Naive thymus-derived CD4-positive, alpha-beta T cell (primary cell): ENCODE results near the gene C8A. TPM values are rescaled to one million over a fixed set of nuclear protein-coding genes. Genes with fewer than 3 reads are reported as not detected.

ENCODE experiments used
- ATAC-seq: fragments of 150-1000 bp; cut with Tn5 transposase; 2 replicates; pipeline ENCODE4 v1.10.0; 2021; ENCODE audit warnings: mild to moderate bottlenecking, moderate library complexity
- CTCF ChIA-PET: fragments of 350-600 bp; sonication (Branson Sonifier 250); formaldehyde crosslinking; loops from one replicate; lab custom pipeline; 2021; ENCODE audit warnings: antibody characterized with exemption; lab: Charles Lee
- POLR2A ChIA-PET: fragments of 350-600 bp; sonication (Branson Sonifier 250); formaldehyde crosslinking; loops from one replicate; lab custom pipeline; 2021; ENCODE audit warnings: antibody characterized with exemption, inconsistent platforms; lab: Charles Lee
- DNase-seq, 9 donors: peaks; one replicate each; pipeline versions ENCODE4 v3.0.0 to v3.0.0-alpha.2; 2020 to 2022; ENCODE audit warnings: mixed read lengths in 1 of 9
- H3K27ac ChIP-seq: one replicate; pipeline ENCODE4 v1.7.0; 2013; ENCODE audit warnings: mild to moderate bottlenecking, low read depth, low read length, moderate library complexity
- H3K27me3 ChIP-seq, 2 donors: one replicate each; pipeline ENCODE4 v1.7.0; 2013; ENCODE audit warnings: low read length in 2 of 2, mild to moderate bottlenecking in 2 of 2, moderate library complexity in 2 of 2; ENCODE audit not compliant: control insufficient read depth in 2 of 2, insufficient read depth in 2 of 2
- H3K36me3 ChIP-seq, 3 experiments: 1 replicate in 2 of 3; 2 replicates in 1 of 3; pipeline ENCODE4 v1.7.0; 2013; ENCODE audit warnings: low read length in 3 of 3, mild to moderate bottlenecking in 3 of 3, moderate library complexity in 1 of 3; ENCODE audit not compliant: insufficient read depth in 3 of 3, control insufficient read depth in 2 of 3
- H3K4me1 ChIP-seq, 2 donors: one replicate each; pipeline ENCODE4 v1.7.0; 2013; ENCODE audit warnings: low read length in 2 of 2, mild to moderate bottlenecking in 2 of 2, moderate library complexity in 1 of 2; ENCODE audit not compliant: control insufficient read depth in 2 of 2, insufficient read depth in 2 of 2
- H3K4me3 ChIP-seq: 2 replicates; pipeline ENCODE4 v1.7.0; 2013; ENCODE audit warnings: mild to moderate bottlenecking, low read length
- H3K9me3 ChIP-seq, 3 experiments: 1 replicate in 2 of 3; 2 replicates in 1 of 3; pipeline ENCODE4 v1.7.0; 2013; ENCODE audit warnings: low read length in 3 of 3; ENCODE audit not compliant: control insufficient read depth in 2 of 3
- H3K27ac Mint-ChIP-seq, 9 donors: one replicate each; pipeline ENCODE4 v1.8.0; 2020 to 2022; ENCODE audit warnings: mixed read lengths in 9 of 9, mild to moderate bottlenecking in 8 of 9, moderate library complexity in 5 of 9, inconsistent platforms in 2 of 9
- H3K27me3 Mint-ChIP-seq, 5 donors: one replicate each; pipeline ENCODE4 v1.8.0; 2021 to 2022; ENCODE audit warnings: mixed read lengths in 5 of 5, mild to moderate bottlenecking in 1 of 5
- H3K36me3 Mint-ChIP-seq, 5 donors: one replicate each; pipeline ENCODE4 v1.8.0; 2020 to 2022; ENCODE audit warnings: mixed read lengths in 5 of 5, mild to moderate bottlenecking in 3 of 5, inconsistent platforms in 1 of 5
- H3K4me1 Mint-ChIP-seq, 7 donors: one replicate each; pipeline ENCODE4 v1.8.0; 2020 to 2022; ENCODE audit warnings: mixed read lengths in 7 of 7, mild to moderate bottlenecking in 3 of 7, inconsistent platforms in 1 of 7
- H3K4me3 Mint-ChIP-seq, 10 donors: one replicate each; pipeline ENCODE4 v1.8.0; 2020 to 2022; ENCODE audit warnings: mild to moderate bottlenecking in 10 of 10, mixed read lengths in 10 of 10, moderate library complexity in 6 of 10, inconsistent platforms in 2 of 10
- H3K9me3 Mint-ChIP-seq, 11 donors: one replicate each; pipeline ENCODE4 v1.8.0; 2020 to 2022; ENCODE audit warnings: mixed read lengths in 11 of 11, mild to moderate bottlenecking in 4 of 11, inconsistent platforms in 1 of 11, moderate library complexity in 1 of 11
- intact Hi-C, 2 donors: fragments of 100-400 bp; cut with micrococcal nuclease; formaldehyde crosslinking; loops; one replicate each; pipeline ENCODE4 v1.15.1; 2023
- polyA plus RNA-seq, 2 donors: library from polyadenylated mRNA; unstranded; fragments of 300-500 nt; fragmentation: Illumina TruSeq; gene quantifications; one replicate each; pipeline ENCODE4 v1.2.3, GENCODE V29; 2021
- total RNA-seq, 6 experiments: library from RNA in 5 of 6; stranded (reverse) in 5 of 6; gene quantifications; 1 replicate in 5 of 6; 2 replicates in 1 of 6; pipeline ENCODE4 v1.2.3 and lab custom pipeline; 2021 to 2026

Gene C8A
- total and polyA plus RNA-seq, 7 experiments from 2014 or later, result not detected

DNA sequence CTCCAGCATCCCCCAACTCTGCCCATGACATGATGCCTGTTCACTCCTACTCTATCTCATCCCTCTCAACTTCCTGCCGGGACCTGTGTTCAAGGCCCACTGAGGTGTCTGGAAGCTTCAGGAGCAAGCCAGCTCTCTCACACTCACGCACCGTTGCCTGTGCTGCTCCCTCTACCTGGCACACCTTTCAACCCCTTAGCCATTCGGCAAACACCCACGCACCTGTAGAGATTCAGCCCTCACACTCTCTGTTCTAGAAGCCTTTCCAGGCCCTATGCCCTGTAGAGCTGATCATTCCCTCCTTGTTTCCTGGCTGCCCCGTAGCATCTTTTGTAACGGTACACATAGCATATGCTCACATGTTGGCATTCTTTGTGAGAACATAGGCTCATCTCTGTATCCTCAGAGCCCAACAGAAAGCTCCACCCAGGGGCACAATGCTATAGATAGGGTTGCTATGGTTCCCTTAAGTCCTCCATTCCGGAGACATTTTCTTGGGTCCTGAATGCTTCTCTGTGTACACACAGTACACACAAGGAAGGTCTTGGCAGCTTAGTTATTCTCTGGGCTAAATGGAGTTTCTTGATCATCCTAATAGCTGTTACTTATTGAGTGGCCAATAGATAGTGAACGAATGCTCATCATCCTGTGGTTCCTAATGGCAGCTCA lies 109.9 kb downstream of the C8A start:
- H3K4me1 ChIP-seq, result no peaks in the 10 kb centered on the region
- Mint-ChIP-seq H3K4me1 (peaks cover 0 to 4% (median 0%) of the 10 kb centered on the region in 7 donors), H3K9me3 (peaks cover 0 to 11% (median 2%) of the 10 kb centered on the region in 11 donors), H3K27ac (no peak overlapping the region), H3K36me3 (no peaks in the 10 kb centered on the region), H3K27me3 (peaks cover 2 to 10% (median 5%) of the 10 kb centered on the region in 5 donors), H3K4me3 (no peak overlapping the region)
- no peak for ATAC-seq
- no peak overlapping the region for H3K4me3 ChIP-seq
- no peaks in the 10 kb centered on the region for H3K36me3 ChIP-seq
- intact Hi-C loops, result no loop called here
- H3K9me3 ChIP-seq, result no peaks in the 10 kb centered on the region
- DNase-seq, result no peak
- no peak overlapping the region for H3K27ac ChIP-seq
- POLR2A ChIA-PET, result no interaction called here
- CTCF ChIA-PET, result no interaction called here
- no peaks in the 10 kb centered on the region for H3K27me3 ChIP-seq

DNA sequence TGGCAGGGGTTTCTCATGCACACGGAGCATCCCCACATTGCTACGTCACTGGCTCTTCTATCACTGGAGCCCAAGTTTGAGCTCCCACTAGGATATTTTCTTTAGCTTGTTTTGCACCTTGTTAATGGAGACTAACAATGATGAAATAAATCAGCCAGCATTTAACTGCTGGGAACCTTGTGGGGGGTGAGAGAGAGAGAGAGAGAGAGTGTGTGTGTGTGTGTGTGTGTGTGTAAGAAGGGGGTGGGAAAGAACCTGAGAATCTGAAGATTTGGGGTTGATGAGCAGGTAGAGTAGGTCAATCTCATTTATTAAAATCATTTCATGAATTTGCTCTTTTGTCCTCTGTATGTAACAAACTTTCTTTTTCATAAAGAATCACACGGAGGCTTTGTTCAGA lies 110.6 kb downstream of the C8A start:
- DNase-seq (no peak), ATAC-seq (no peak)
- H3K27ac Mint-ChIP-seq, result no peak overlapping the region
- Histone ChIP-seq H3K4me1 (no peaks in the 10 kb centered on the region), H3K4me3 (no peak overlapping the region), H3K27ac (no peak overlapping the region), H3K27me3 (no peaks in the 10 kb centered on the region), H3K36me3 (no peaks in the 10 kb centered on the region), H3K9me3 (no peaks in the 10 kb centered on the region)
- POLR2A ChIA-PET, result no interaction called here
- intact Hi-C loops, result no loop called here
- CTCF ChIA-PET, result no interaction called here
- H3K36me3 Mint-ChIP-seq, result no peaks in the 10 kb centered on the region
- H3K4me1 Mint-ChIP-seq, result peaks cover 0 to 4% (median 0%) of the 10 kb centered on the region in 7 donors
- H3K9me3 Mint-ChIP-seq, result peaks cover 0 to 11% (median 3%) of the 10 kb centered on the region in 11 donors
- peaks cover 2 to 10% (median 8%) of the 10 kb centered on the region in 5 donors for H3K27me3 Mint-ChIP-seq
- no peak overlapping the region for H3K4me3 Mint-ChIP-seq

DNA sequence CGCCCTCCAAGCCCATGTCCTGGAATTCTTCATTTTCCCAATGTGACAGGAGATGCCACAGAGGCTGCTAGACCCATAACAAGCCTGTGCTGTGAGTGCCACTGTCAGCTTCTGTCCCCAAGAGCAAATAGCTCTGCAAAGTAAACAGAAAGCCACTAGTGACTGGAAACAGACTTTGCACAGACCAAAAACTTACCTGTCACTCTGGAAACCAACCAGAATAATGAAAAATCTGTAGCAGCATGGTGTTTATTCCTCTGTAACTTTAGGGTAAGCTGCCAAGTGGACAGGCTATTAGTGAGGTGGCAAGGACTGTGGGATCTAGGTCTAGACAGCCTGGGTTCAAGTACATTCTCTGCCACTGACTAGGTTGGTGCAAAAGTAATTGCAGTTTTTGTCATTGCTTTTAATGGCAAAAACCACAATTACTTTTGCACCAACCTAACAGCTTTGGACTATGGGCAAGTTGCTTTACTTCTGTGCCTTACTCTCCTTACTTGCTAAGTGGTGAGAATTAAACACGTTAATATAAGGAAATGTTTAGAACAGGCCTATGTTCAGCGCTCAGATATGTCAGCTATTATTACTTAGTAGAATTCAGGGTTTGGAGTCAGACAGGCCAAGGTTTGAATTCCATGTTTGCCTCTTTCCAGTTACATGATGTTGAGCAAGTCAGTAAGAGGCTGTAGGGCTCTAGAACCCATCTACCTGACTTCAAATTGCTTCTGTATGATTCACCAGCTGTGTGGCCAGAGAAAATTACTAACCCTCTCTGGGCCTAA lies 111.5 kb downstream of the C8A start, which contains the start of gene C8B:
C8B (minus strand) TSS at position 100 of the 782 bp plus-strand sequence; CDS start at position 33, 67 bp downstream.
- ChIA-PET POLR2A (no interaction called here), CTCF (no interaction called here)
- no peak within 1 kb of the TSS for H3K27ac Mint-ChIP-seq
- H3K4me3 Mint-ChIP-seq, result no peak within 1 kb of the TSS
- H3K4me1 ChIP-seq, result no peaks in the 10 kb centered on the region
- no peaks in the 10 kb centered on the region for H3K36me3 ChIP-seq
- H3K27me3 Mint-ChIP-seq, result peaks cover 2 to 15% (median 10%) of the 10 kb centered on the region in 5 donors
- intact Hi-C loops, result no loop called here
- peaks cover 0 to 11% (median 3%) of the 10 kb centered on the region in 11 donors for H3K9me3 Mint-ChIP-seq
- no peaks in the 10 kb centered on the region for H3K36me3 Mint-ChIP-seq
- H3K4me3 ChIP-seq, result no peak within 1 kb of the TSS
- H3K9me3 ChIP-seq, result no peaks in the 10 kb centered on the region
- DNase-seq (no peak), ATAC-seq (no peak)
- H3K27me3 ChIP-seq, result no peaks in the 10 kb centered on the region
- peaks cover 0 to 4% (median 0%) of the 10 kb centered on the region in 7 donors for H3K4me1 Mint-ChIP-seq
- H3K27ac ChIP-seq, result no peak within 1 kb of the TSS

DNA sequence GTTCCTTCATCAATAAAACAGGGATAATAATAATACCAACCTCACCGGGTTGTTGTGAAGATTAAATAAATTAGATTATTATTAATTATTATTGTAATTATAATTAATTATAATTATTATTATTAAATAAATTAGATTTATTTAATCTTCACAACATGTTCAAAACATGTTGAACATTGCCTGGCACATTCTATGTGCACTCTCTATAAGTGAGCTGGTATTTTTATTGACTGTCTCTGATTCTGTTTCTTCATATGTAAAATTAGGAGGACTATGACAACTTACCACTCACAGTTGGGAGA lies 112.1 kb downstream of the C8A start:
- Mint-ChIP-seq H3K27me3 (peaks cover 2 to 15% (median 10%) of the 10 kb centered on the region in 5 donors), H3K36me3 (no peaks in the 10 kb centered on the region), H3K4me1 (peaks cover 0 to 4% (median 0%) of the 10 kb centered on the region in 7 donors), H3K27ac (no peak overlapping the region), H3K9me3 (peaks cover 0 to 11% (median 3%) of the 10 kb centered on the region in 11 donors), H3K4me3 (no peak overlapping the region)
- Histone ChIP-seq H3K9me3 (no peaks in the 10 kb centered on the region), H3K4me1 (no peaks in the 10 kb centered on the region), H3K27me3 (no peaks in the 10 kb centered on the region), H3K4me3 (no peak overlapping the region), H3K36me3 (no peaks in the 10 kb centered on the region), H3K27ac (no peak overlapping the region)
- ChIA-PET CTCF (no interaction called here), POLR2A (no interaction called here)
- intact Hi-C loops, result no loop called here
- ATAC-seq, result no peak
- DNase-seq, result no peak

DNA sequence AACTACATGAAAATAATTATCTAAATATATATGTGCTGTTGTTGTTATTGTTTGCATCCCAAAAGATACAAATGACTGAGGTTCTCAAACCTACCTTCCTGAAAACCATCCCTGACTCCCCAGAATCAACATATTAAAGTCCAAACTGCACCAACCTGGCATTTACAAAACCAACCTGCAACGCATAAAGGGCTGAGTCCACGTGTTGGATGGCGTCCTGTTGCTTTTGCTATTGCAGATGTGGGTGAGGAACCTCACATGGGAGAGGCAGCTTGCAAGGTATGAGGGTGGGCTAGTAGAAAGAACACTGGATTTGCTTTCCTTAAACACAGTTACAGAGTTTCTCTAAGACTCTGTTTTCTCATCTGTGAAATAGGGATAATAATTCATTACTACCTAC lies 112.8 kb downstream of the C8A start:
- intact Hi-C loops, result no loop called here
- Mint-ChIP-seq H3K27ac (no peak overlapping the region), H3K4me1 (peaks cover 0 to 4% (median 0%) of the 10 kb centered on the region in 7 donors), H3K27me3 (peaks cover 2 to 15% (median 10%) of the 10 kb centered on the region in 5 donors), H3K36me3 (no peaks in the 10 kb centered on the region), H3K4me3 (no peak overlapping the region), H3K9me3 (peaks cover 0 to 11% (median 3%) of the 10 kb centered on the region in 11 donors)
- ChIA-PET CTCF (no interaction called here), POLR2A (no interaction called here)
- Histone ChIP-seq H3K4me3 (no peak overlapping the region), H3K4me1 (no peaks in the 10 kb centered on the region), H3K9me3 (no peaks in the 10 kb centered on the region), H3K27ac (no peak overlapping the region), H3K27me3 (no peaks in the 10 kb centered on the region), H3K36me3 (no peaks in the 10 kb centered on the region)
- ATAC-seq, result no peak
- DNase-seq, result no peak

Other genes with a start within 250 kb of the C8A start
- gene PRKAA2, start 209.5 kb upstream of the C8A start, total RNA-seq, result not detected
- not detected for gene PRKAA2, start 209.5 kb upstream of the C8A start, polyA plus RNA-seq
- not detected for gene FYB2, start 35.4 kb upstream of the C8A start, total RNA-seq
- not detected for gene FYB2, start 35.4 kb upstream of the C8A start, polyA plus RNA-seq
- gene C8B, start 111.2 kb downstream of the C8A start, total RNA-seq, result not detected
- not detected for gene C8B, start 111.2 kb downstream of the C8A start, polyA plus RNA-seq